ENCODE measurements around the gene CYP19A1. TPM values are rescaled to one million over a fixed set of nuclear protein-coding genes. Genes with fewer than 3 reads are reported as not detected.

CYP19A1 gene
- total RNA-seq, 2 experiments from 2014 or later = not detected

- H3K4me1 Mint-ChIP-seq (ENCODE audit: low read depth) = no peaks in the 10 kb centered on the region
- ChIA-PET POLR2A (no interaction called here), CTCF (no interaction called here)
- H3K27me3 Mint-ChIP-seq = peaks cover 13% of the 10 kb centered on the region
- no peak overlapping the region for H3K27ac Mint-ChIP-seq
- no peak for TF ChIP-seq CTCF (IDR thresholded peaks at IDR 0.05)
- no peak for DNase-seq
- ATAC-seq = no peak
- H3K36me3 Mint-ChIP-seq (ENCODE audit: low read depth) = no peaks in the 10 kb centered on the region
- H3K9me3 Mint-ChIP-seq = no peaks in the 10 kb centered on the region
- intact Hi-C loops (cut with micrococcal nuclease) = no loop called here
- no peak overlapping the region for H3K4me3 Mint-ChIP-seq
Observed at GRCh38 chr15:51200792-51201191, 137.6 kb downstream of the CYP19A1 start.

GRCh38 chr15:51199541-51199940 is 138.9 kb downstream of the CYP19A1 start:
- ATAC-seq (no peak), DNase-seq (no peak)
- CTCF ChIA-PET = interaction anchor here (1.0 to 2.1 kb wide), 4 partner anchors 25 to 181 kb away, joined by 3 to 15 read pairs (median 4); no protein-coding TSS in a partner anchor
- H3K27ac Mint-ChIP-seq = no peak overlapping the region
- H3K9me3 Mint-ChIP-seq = no peaks in the 10 kb centered on the region
- POLR2A ChIA-PET = no interaction called here
- no peak for TF ChIP-seq CTCF (IDR thresholded peaks at IDR 0.05)
- no peaks in the 10 kb centered on the region for H3K36me3 Mint-ChIP-seq (ENCODE audit: low read depth)
- no peak overlapping the region for H3K4me3 Mint-ChIP-seq
- H3K4me1 Mint-ChIP-seq (ENCODE audit: low read depth) = no peaks in the 10 kb centered on the region
- peaks cover 14% of the 10 kb centered on the region for H3K27me3 Mint-ChIP-seq
- intact Hi-C loops (cut with micrococcal nuclease) = no loop called here

- H3K4me1 Mint-ChIP-seq (ENCODE audit: low read depth) = no peaks in the 10 kb centered on the region
- H3K4me3 Mint-ChIP-seq = no peak overlapping the region
- H3K9me3 Mint-ChIP-seq = no peaks in the 10 kb centered on the region
- intact Hi-C loops (cut with micrococcal nuclease) = no loop called here
- TF ChIP-seq CTCF (IDR thresholded peaks at IDR 0.05) = no peak
- ChIA-PET CTCF (interaction anchor here (1.0 to 2.1 kb wide), 3 partner anchors 26 to 44 kb away, joined by 3 to 15 read pairs (median 4); no protein-coding TSS in a partner anchor), POLR2A (no interaction called here)
- peaks cover 16% of the 10 kb centered on the region for H3K27me3 Mint-ChIP-seq
- no peaks in the 10 kb centered on the region for H3K36me3 Mint-ChIP-seq (ENCODE audit: low read depth)
- no peak for ATAC-seq
- no peak overlapping the region for H3K27ac Mint-ChIP-seq
- no peak for DNase-seq
Observed at GRCh38 chr15:51198701-51199232, 139.6 kb downstream of the CYP19A1 start.

- DNase-seq = no peak
- Mint-ChIP-seq H3K9me3 (no peaks in the 10 kb centered on the region), H3K4me1 (ENCODE audit: low read depth) (peaks cover 4% of the 10 kb centered on the region), H3K4me3 (no peak overlapping the region), H3K27ac (no peak overlapping the region), H3K36me3 (ENCODE audit: low read depth) (no peaks in the 10 kb centered on the region), H3K27me3 (peaks cover 23% of the 10 kb centered on the region)
- no peak for TF ChIP-seq CTCF (IDR thresholded peaks at IDR 0.05)
- intact Hi-C loops (cut with micrococcal nuclease) = no loop called here
- no peak for ATAC-seq
- ChIA-PET POLR2A (no interaction called here), CTCF (interaction anchor here (0.6 to 6.0 kb wide), 2 partner anchors 10 to 33 kb away, joined by 3 to 118 read pairs; no protein-coding TSS in a partner anchor)
Observed at GRCh38 chr15:51195459-51195858, 142.9 kb downstream of the CYP19A1 start.

GRCh38 chr15:51193979-51194378 is 144.4 kb downstream of the CYP19A1 start:
- ATAC-seq (no peak), DNase-seq (no peak)
- Mint-ChIP-seq H3K4me3 (no peak overlapping the region), H3K4me1 (ENCODE audit: low read depth) (peaks cover 4% of the 10 kb centered on the region), H3K27ac (no peak overlapping the region), H3K9me3 (no peaks in the 10 kb centered on the region), H3K27me3 (peaks cover 21% of the 10 kb centered on the region), H3K36me3 (ENCODE audit: low read depth) (no peaks in the 10 kb centered on the region)
- intact Hi-C loops (cut with micrococcal nuclease) = no loop called here
- ChIA-PET POLR2A (no interaction called here), CTCF (interaction anchor here (0.7 to 6.0 kb wide), 7 partner anchors 11 to 181 kb away, joined by 3 to 118 read pairs (median 14); no protein-coding TSS in a partner anchor)
- TF ChIP-seq CTCF (IDR thresholded peaks at IDR 0.05) = peak; percentile 38

Measured in activated CD8-positive, alpha-beta T cell treated with anti-CD3 and anti-CD28 coated beads for 36 hours (primary cell).